AG04450 (cell line): Measurements from ENCODE around the gene GALNT2. TPM values are rescaled to one million over a fixed set of nuclear protein-coding genes. Genes with fewer than 3 reads are reported as not detected.
A peak's percentile ranks its signal among the peaks of the same experiment; 100 is the strongest.

Source experiments
- CTCF ChIA-PET: fragments of 300-600, 350-600 bp; formaldehyde crosslinking; extraction: SDS; loops from one replicate; lab custom pipeline; 2022; ENCODE audit warnings: antibody characterized with exemption, inconsistent platforms; lab: Charles Lee
- POLR2A ChIA-PET: fragments of 350-600 bp; formaldehyde crosslinking; extraction: SDS; loops from one replicate; lab custom pipeline; 2021; ENCODE audit warnings: antibody characterized with exemption, inconsistent platforms; lab: Yijun Ruan, JAX
- DNase-seq: peaks from one replicate; pipeline ENCODE4 v3.0.0-alpha.2; 2011; ENCODE audit warnings: low read depth, low spot score
- H3K27ac ChIP-seq: one replicate; pipeline ENCODE4 v1.5.1; 2012; ENCODE audit warnings: low read depth, low read length, control low read depth
- H3K27me3 ChIP-seq: one replicate; pipeline ENCODE4 v1.6.0; 2012; ENCODE audit warnings: low read length; ENCODE audit not compliant: control insufficient read depth, insufficient read depth
- H3K4me3 ChIP-seq: 2 replicates; pipeline ENCODE4 v1.5.1; 2011; ENCODE audit warnings: mild to moderate bottlenecking, low read depth, low read length, control low read depth
- H3K9me3 ChIP-seq: 2 replicates; pipeline ENCODE4 v1.5.1; 2012; ENCODE audit warnings: low read length; ENCODE audit not compliant: control insufficient read depth, insufficient read depth
- polyA plus RNA-seq: library from polyadenylated mRNA; depleted of rRNA; stranded (reverse); fragments of >200 nt; gene quantifications from 2 replicates; pipeline ENCODE4 v1.2.3, GENCODE V29; 2011
- TF ChIP-seq, protein P1 (sequence below): IDR thresholded peaks from 2 replicates; pipeline ENCODE4 v1.5.1; 2011; ENCODE audit warnings: low read depth, low read length, control low read depth, inconsistent platforms

Gene GALNT2
- polyA plus RNA-seq, 1 experiment, result 121 TPM

DNA sequence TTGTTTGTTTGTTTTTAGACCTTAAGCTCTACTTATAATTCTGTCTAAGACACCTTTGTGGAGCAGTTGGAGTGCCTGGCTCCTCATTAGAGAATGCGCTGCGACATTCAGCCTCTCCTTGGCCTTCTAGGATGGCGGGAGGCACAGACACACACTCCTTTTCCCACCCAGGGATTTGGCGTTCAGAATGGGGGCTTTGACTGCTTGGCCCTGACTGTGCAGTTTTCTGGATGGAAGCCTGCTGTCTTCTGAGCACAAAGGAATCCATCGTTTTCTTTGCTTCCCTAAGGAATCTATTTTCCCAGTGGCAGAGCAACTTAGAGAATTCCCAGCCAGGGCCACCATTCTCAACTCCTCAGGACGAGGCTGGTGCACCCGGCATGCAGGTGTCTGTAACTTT is 83.6 kb downstream of the GALNT2 start:
- H3K27me3 ChIP-seq, result no peaks in the 10 kb centered on the region
- no peaks in the 10 kb centered on the region; the same call in 1 of the 2 replicates for H3K9me3 ChIP-seq
- ChIA-PET CTCF (no interaction called here), POLR2A (no interaction called here)
- no peak overlapping the region for H3K4me3 ChIP-seq
- H3K27ac ChIP-seq, result peak overlapping the region; percentile 31
- no peak for DNase-seq
- TF ChIP-seq, protein P1, sequence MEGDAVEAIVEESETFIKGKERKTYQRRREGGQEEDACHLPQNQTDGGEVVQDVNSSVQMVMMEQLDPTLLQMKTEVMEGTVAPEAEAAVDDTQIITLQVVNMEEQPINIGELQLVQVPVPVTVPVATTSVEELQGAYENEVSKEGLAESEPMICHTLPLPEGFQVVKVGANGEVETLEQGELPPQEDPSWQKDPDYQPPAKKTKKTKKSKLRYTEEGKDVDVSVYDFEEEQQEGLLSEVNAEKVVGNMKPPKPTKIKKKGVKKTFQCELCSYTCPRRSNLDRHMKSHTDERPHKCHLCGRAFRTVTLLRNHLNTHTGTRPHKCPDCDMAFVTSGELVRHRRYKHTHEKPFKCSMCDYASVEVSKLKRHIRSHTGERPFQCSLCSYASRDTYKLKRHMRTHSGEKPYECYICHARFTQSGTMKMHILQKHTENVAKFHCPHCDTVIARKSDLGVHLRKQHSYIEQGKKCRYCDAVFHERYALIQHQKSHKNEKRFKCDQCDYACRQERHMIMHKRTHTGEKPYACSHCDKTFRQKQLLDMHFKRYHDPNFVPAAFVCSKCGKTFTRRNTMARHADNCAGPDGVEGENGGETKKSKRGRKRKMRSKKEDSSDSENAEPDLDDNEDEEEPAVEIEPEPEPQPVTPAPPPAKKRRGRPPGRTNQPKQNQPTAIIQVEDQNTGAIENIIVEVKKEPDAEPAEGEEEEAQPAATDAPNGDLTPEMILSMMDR, result no peak

GRCh38 chr1:230151924-230152468 is 85.0 kb downstream of the GALNT2 start:
- TF ChIP-seq, protein P1, result no peak
- POLR2A ChIA-PET, result no interaction called here
- no peak for DNase-seq
- Histone ChIP-seq H3K27me3 (no peaks in the 10 kb centered on the region), H3K4me3 (no peak overlapping the region), H3K9me3 (no peaks in the 10 kb centered on the region; the same call in 1 of the 2 replicates), H3K27ac (no peak overlapping the region)
- CTCF ChIA-PET, result no interaction called here

DNA sequence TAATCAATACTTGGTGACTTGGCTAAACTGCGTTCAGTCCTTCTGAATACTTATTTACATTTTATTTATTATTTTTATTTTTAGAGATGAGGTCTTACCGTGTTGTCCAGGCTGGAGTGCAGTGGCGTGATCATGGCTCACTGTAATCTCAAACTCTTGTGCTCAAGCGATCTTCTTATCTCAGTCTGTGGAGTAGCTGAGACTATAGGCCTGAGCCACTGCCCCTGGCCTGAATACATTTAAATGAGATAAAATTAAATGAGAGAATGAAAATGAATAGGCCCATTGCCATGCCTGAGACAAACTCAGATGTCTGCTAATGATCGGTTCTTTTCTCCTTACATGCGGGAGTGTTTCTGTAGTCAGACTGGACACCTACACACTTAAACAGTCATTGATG is 86.0 kb downstream of the GALNT2 start:
- DNase-seq, result no peak
- Histone ChIP-seq H3K27ac (no peak overlapping the region), H3K4me3 (no peak overlapping the region), H3K27me3 (no peaks in the 10 kb centered on the region), H3K9me3 (no peaks in the 10 kb centered on the region; the same call in 1 of the 2 replicates)
- CTCF ChIA-PET, result no interaction called here
- TF ChIP-seq, protein P1, result no peak
- POLR2A ChIA-PET, result interaction anchor here (0.9 kb wide), 1 partner anchor 86 kb away, joined by 3 read pairs; the partner anchor contains the start of gene GALNT2

- Histone ChIP-seq H3K9me3 (no peaks in the 10 kb centered on the region; the same call in 1 of the 2 replicates), H3K27me3 (no peaks in the 10 kb centered on the region), H3K27ac (peak overlapping the region; percentile 39), H3K4me3 (no peak overlapping the region)
- DNase-seq, result no peak
- ChIA-PET POLR2A (interaction anchor here (0.9 kb wide), 1 partner anchor 87 kb away, joined by 3 read pairs; the partner anchor contains the start of gene GALNT2), CTCF (no interaction called here)
- TF ChIP-seq, protein P1, result no peak
Observed at GRCh38 chr1:230153641-230154296, 86.7 kb downstream of the GALNT2 start.

DNA sequence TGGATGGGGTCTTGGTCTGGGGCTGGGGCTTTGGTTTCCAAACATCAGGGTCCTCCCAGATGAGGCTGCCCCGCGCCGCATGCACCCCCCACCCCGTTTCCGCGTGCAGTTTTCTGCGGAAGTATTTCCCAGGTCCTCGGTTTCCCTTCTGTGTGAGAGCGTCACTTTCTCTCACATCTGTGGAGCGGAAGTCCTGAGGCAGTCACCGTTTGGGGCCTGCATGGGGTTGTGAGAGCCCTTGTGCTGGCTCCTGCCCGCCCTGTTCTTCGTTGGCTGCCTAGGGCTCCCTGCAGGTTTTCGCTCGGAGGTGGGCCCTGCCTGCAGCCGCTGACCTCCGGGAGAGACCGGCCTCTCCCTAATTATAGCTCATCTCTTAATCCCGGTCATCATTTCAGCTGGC is 88.0 kb downstream of the GALNT2 start:
- CTCF ChIA-PET, result interaction anchor here (1.0 kb wide), 1 partner anchor 13 kb away, joined by 4 read pairs; no protein-coding TSS in a partner anchor
- Histone ChIP-seq H3K9me3 (no peaks in the 10 kb centered on the region; the same call in 1 of the 2 replicates), H3K4me3 (no peak overlapping the region), H3K27ac (no peak overlapping the region), H3K27me3 (no peaks in the 10 kb centered on the region)
- DNase-seq, result no peak
- POLR2A ChIA-PET, result no interaction called here
- TF ChIP-seq, protein P1, result no peak
